HG03108 (cell line): ENCODE data around the gene MLLT10.

Experiments
- ATAC-seq: cut with Tn5 transposase; IDR thresholded peaks from one replicate; pipeline ENCODE4 v1.9.1; 2021; ENCODE audit warnings: moderate library complexity; ENCODE audit not compliant: unreplicated experiment

Gene MLLT10

GRCh38 chr10:21533467-21534279 lies at the start of gene MLLT10:
Gene MLLT10, plus strand, starts transcription at chr10:21534232. Its CDS starts 413 bp downstream, at chr10:21534645.
- ATAC-seq = peak; percentile 81

DNA sequence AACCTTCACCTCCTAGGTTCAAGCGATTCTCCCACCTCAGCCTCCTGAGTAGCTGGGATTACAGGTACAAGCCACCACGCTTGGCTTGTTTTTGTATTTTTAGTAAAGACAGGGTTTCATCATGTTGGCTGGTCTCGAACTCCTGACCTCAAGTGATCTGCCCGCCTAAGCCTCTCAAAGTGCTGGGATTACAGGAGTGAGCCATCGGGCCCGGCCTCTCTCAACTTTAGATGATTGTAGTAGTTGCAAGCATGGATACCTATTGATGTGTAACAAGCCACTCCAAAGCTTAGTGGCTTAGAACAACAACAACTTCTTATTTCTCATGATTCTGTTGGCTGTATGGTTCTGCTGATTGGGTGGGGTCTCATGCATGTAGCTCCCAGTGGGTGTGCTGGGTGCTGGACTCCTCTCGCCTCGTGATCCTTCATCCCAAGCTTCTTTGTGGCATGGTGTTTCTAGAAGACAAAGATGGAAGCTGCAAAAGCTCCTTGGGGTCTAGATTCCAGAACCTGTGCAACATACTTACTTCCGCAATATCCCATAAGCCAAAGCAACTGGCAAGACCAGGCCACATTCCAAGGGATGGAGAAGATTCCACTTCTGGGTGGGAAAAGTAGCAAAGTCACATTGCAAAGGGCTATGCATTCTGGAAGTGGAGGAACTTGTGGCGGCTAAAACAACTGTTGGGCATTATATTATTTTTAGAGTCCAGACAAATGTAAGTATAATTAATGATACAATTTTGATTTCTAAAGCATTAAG lies 46.4 kb upstream of the MLLT10 start:
- ATAC-seq = no peak

DNA sequence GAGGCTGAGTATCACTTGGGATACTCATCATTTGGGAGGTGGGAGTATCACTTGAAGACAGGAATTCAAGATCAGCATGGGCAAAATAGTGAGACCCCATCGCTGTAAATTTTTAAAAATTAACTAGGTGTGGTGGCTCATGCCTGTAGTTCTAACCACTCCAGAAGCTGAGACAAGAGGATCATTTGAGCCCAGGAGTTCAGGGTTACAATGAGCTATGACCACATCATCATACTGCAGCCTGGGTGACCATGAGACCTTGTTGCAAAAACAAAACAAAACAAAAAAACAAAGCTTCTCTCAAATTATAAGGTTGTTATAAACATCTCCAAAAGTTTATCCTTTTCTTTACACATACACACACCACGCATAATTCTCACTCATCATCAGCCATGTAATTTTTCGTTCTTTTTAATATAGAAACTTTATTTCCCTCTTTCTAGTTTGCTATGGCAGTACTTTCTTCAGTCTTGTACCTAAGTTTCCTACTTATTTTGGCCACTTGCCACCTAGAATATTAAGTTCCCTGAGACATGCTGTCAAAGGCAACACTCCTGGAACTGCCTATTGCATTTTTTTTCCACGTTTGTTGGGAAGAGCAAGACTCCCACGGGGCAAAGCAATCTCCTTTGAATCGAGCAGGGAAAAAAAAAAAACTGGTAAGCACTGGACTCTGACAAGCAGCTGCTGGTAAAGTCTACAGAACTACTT lies 45.6 kb upstream of the MLLT10 start:
- ATAC-seq = no peak

DNA sequence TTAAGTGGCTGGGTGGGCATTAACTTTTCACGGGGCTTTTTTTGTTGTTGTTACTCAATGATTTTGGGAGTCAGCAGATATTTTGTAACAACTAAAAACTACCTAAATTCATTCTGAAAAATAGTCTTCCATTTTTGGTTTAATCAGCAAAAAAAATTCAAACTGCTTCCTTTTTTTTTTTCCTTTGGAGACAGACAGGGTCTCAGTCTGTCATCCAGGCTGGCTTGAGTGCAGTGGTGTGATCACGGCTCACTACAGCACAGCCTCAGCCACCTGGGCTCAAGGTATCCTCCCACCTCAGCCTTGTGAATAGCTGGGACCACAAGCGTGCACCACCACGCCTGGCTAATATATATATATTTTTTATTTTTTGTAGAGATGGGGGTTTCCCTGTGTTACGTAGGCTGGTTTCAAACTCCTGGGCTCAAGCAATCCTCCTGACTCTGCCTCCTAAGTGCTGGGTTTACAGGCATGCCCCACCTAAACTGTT lies 45.0 kb upstream of the MLLT10 start:
- no peak for ATAC-seq

GRCh38 chr10:21490028-21490710 lies 43.9 kb upstream of the MLLT10 start:
- ATAC-seq = no peak

- ATAC-seq = no peak
Measured at GRCh38 chr10:21490711-21491105, 43.3 kb upstream of the MLLT10 start.

- ATAC-seq = no peak
Measured at GRCh38 chr10:21492421-21492820, 41.6 kb upstream of the MLLT10 start.

DNA sequence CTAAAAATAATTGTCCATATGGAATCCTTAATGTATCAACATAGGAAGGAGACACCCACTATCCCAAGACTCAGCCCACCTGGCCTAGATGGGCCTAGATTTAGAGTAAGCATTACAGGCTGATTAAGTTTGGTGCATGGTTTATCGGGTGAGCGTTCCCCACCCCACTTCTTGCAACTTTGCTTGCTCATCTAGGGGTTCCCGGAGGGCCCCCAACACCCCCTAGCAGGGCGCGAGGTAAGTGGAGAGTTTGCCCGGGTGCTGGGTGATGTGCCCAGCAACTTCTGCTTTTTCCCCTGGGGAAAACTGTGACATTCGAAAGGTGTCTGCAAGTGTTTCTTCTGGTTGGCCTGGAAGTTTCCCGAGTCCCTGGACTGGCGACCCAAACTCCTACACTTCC lies 40.2 kb upstream of the MLLT10 start:
- ATAC-seq = no peak

DNA sequence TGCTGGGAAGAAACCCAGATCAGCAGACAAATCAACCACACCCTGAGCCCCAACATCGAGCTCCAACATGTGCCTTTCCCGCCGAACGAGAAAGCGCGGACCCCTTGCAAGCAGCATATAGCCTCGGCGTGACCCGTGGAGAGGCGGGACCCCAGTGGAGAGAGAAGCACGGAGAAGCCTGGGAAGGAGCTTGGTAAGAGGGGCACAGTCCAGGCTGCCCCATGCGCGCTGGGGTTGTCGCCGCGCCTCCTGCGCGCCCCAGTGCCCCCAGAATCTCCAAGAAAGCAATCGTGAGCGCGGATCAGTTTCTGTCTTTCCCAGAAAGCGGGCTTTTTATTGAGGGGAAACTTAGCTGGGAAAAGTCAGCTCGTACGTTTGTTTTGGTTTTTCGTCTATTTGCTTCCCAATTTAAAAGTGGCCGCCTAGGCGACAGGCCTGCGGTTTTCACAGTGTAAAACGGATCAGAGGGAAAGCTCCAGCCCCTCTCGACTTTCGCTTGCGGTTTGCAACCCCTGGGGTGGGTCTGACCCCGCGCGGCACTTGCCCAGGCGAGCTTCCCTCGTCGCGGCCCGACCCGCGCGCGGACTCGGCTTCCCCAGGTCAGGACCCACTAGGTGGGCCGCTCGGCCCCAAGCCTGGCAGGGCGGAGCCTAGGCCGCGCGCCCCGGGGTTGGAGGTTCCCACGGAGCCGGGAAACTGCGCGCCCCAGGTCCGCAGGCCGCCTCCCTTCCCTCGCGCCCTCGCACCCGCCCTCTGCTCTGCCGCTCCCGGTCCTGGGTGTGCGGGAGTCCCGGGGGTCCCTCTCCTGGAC lies 39.6 kb upstream of the MLLT10 start:
- no peak for ATAC-seq

DNA sequence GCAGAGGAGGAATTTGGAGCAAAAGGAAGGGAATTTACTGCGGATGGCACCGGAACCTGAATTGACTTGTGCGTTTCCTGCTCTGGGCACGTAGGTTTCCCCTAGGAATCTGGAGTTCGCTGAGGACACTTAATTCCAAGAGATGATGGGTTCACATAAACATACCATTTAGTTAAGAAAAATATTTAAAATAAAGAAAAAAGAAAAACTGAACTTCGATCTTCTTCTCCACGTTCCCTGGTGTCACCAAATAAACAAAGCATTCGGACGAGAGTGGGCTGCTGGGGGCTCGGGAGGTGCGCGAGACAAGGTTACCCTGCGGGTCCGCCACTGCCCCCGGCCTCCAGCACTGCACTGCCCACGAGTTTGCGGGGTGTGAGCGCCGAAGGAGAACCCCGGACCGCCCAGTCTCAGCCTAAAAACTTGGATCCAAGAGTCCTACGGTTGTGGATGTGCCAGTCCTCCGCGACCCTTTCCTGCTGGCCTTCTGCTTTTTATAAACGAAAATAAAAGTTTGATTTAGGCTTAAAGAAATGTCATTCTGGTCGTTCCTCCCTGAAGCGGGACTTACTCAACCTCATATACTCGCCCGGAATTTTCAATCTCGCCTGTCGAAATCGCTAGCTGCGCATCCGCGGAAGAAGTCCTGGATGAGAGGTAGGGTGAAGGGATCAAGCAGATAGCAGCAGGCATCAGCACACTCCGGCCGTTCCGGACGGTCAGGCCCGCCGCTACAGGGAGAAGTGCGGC lies 38.9 kb upstream of the MLLT10 start:
- no peak for ATAC-seq

GRCh38 chr10:21495752-21496342 lies 38.2 kb upstream of the MLLT10 start:
- ATAC-seq = peak; percentile 79

- ATAC-seq = no peak
Measured at GRCh38 chr10:21496343-21497176, 37.5 kb upstream of the MLLT10 start.

- no peak for ATAC-seq
Measured at GRCh38 chr10:21497177-21497807, 36.7 kb upstream of the MLLT10 start.

DNA sequence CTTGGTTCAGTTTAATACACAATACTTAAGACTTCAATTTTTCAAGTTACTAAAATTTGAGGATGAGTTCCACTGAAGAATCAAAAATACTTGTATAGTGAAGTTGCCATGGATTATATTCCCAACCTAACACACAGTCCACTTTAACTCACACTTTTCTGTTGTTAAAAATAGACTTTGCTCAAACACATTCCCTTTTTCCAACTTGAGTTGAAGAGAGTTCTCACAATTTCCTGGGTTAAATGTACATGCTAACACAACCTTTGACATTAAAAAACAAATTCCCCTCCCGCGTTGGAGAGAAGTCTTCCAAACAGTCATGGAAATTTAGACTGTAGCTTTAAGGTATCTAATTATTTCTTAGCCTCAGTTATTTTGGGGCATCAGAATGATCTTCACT lies 35.7 kb upstream of the MLLT10 start:
- no peak for ATAC-seq

DNA sequence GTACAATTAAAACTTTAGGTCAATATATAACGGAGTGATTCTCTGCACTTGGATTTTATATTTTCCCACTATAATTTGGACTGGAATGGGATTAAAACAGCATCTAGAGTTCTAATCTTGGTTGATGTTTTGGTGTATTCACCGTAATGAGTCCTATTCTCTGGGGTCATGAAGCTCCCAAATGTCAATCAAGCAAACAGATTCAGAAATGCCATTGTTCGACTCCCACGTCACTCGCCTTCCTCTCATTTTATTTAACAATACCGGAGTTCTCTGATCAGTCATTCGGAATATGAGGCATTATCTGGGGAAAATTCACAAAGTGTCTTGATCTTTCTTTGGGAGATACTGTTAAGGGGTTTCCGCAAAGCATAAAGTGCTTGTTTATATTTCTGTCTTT lies 35.0 kb upstream of the MLLT10 start:
- no peak for ATAC-seq

GRCh38 chr10:21499701-21500577 lies 34.1 kb upstream of the MLLT10 start:
- no peak for ATAC-seq

DNA sequence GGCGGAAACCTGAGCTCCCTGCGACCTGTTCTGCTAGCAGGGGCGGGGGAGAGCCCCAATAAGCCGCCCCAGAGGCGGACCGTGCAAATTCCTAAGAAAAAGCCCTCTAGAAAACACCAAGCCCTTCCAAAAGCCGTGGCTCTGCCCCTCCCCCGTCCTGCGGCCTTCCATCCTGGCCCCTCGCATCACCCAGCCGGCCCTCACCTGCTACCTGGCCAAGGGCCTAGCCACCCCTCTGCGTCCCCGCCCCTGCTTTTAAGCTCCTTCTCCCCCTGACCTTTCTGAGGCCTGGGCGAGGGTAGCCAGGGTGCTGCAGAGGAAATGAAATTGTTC lies 33.5 kb upstream of the MLLT10 start:
- ATAC-seq = no peak
